ENCODE measurements around the gene CCDC141.
"Not testable (repeated sequence)": the region's sequence is repeated elsewhere in the genome, so short reads cannot be mapped to it uniquely, and the experiment has no call there.

GRCh38 chr2:178989424-178989823, 60.5 kb downstream of the CCDC141 start:
- not testable (repeated sequence) for TF ChIP-seq SPI1, POLR2A, TAF1, POLR2AphosphoS5, POU2F2 (IDR thresholded peaks at IDR 0.05; ENCODE audit: low read depth, low read length)

Data from GM12891 (cell line).